Common myeloid progenitor, CD34-positive (primary cell): ENCODE data around the gene SYK.
"Not testable (repeated sequence)": the region's sequence is repeated elsewhere in the genome, so short reads cannot be mapped to it uniquely, and the experiment has no call there.

Experiments used
- CTCF ChIA-PET: fragments of 350-600 bp; sonication (Branson Sonifier 250); formaldehyde crosslinking; loops from one replicate; lab custom pipeline; 2021; ENCODE audit warnings: antibody characterized with exemption; lab: Charles Lee
- POLR2A ChIA-PET: fragments of 350-600 bp; sonication (Branson Sonifier 250); formaldehyde crosslinking; loops from one replicate; lab custom pipeline; 2021; ENCODE audit warnings: antibody characterized with exemption; lab: Charles Lee
- DNase-seq, 3 donors: peaks; one replicate each; pipeline versions ENCODE4 v3.0.0 to v3.0.0-alpha.2; 2013
- H3K27ac ChIP-seq, 2 experiments: 1 replicate in 1 of 2; 2 replicates in 1 of 2; pipeline ENCODE4 v1.7.0; 2013; ENCODE audit warnings: inconsistent platforms in 2 of 2, low read length in 2 of 2, mild to moderate bottlenecking in 2 of 2, low read depth in 1 of 2, moderate library complexity in 1 of 2; ENCODE audit not compliant: severe bottlenecking in 2 of 2, insufficient read depth in 1 of 2, poor library complexity in 1 of 2
- H3K27me3 ChIP-seq, 5 experiments: replicated peaks in 2 of 5; 1 replicate in 3 of 5; 2 replicates in 2 of 5; pipeline versions ENCODE4 v1.6.1 to v1.7.0; 2013; ENCODE audit warnings: low read length in 4 of 5, mild to moderate bottlenecking in 2 of 5, moderate library complexity in 2 of 5, inconsistent platforms in 1 of 5; ENCODE audit not compliant: insufficient read depth in 5 of 5, control insufficient read depth in 4 of 5
- H3K36me3 ChIP-seq, 4 experiments: 1 replicate in 2 of 4; 2 replicates in 2 of 4; pipeline versions ENCODE4 v1.6.1 to v1.7.0; 2013; ENCODE audit warnings: low read length in 3 of 4, control low read depth in 1 of 4, mild to moderate bottlenecking in 1 of 4; ENCODE audit not compliant: control insufficient read depth in 4 of 4, insufficient read depth in 4 of 4
- H3K4me1 ChIP-seq, 4 experiments: 1 replicate in 3 of 4; 2 replicates in 1 of 4; pipeline versions ENCODE4 v1.6.1 to v1.7.1; 2013; ENCODE audit warnings: low read length in 3 of 4, mild to moderate bottlenecking in 3 of 4, control low read depth in 1 of 4, inconsistent platforms in 1 of 4, moderate library complexity in 1 of 4; ENCODE audit not compliant: control insufficient read depth in 4 of 4, insufficient read depth in 4 of 4; ENCODE audit errors: control extremely low read depth in 1 of 4
- H3K4me3 ChIP-seq, 7 experiments: 1 replicate in 4 of 7; 2 replicates in 3 of 7; pipeline versions ENCODE4 v1.5.1 to v1.7.0; 2013; ENCODE audit warnings: mild to moderate bottlenecking in 7 of 7, low read length in 6 of 7, moderate library complexity in 6 of 7, inconsistent platforms in 2 of 7, low read depth in 2 of 7, control low read depth in 1 of 7; ENCODE audit not compliant: insufficient read depth in 4 of 7, control insufficient read depth in 1 of 7; ENCODE audit errors: extremely low read depth in 1 of 7
- H3K9me3 ChIP-seq, 5 experiments: 1 replicate in 4 of 5; 2 replicates in 1 of 5; pipeline versions ENCODE4 v1.6.1 to v1.7.1; 2013; ENCODE audit warnings: low read length in 4 of 5, mild to moderate bottlenecking in 2 of 5, inconsistent platforms in 1 of 5, low read depth in 1 of 5, moderate library complexity in 1 of 5; ENCODE audit not compliant: control insufficient read depth in 4 of 5, insufficient read depth in 2 of 5; ENCODE audit errors: control extremely low read depth in 1 of 5
- WGBS: methylation state at CpG from one replicate; pipeline ENCODE4 v1.1.5; 2013; ENCODE audit not compliant: insufficient coverage; 5-methylcytosine and 5-hydroxymethylcytosine counted together

Gene SYK

DNA sequence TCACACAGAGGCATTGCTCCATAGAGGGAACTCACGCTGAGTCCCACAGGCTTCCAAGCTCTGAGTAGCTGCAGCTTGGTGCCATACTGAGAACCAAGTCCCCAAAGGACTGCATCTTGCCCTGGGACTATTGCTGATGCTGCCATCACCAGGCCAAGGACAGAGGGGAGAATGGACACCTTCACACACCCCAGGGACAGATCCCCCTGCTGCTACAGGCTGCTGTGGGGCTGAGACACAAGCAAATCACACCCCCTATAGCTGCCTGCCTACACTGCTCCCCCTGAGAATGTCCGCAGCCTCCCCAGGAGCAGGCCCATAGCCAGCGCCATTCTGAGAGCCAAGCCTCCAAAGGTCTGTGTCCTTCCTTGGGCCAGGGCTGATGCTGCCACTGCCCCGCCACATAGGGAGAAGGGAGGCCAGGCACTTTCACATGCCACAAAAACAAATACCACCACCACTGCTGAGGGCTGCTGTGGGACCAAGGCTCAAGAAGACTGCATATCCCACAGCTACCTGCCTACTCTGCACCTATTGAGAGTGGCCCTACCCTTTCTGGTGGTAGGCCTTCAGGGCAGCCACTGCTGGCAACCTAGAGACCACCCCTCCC, 81.5 kb downstream of the SYK start:
- CTCF ChIA-PET = no interaction called here
- H3K4me1 ChIP-seq = no peaks in the 10 kb centered on the region
- H3K27me3 ChIP-seq = no peaks in the 10 kb centered on the region
- H3K27ac ChIP-seq = no peak overlapping the region
- no peak overlapping the region for H3K4me3 ChIP-seq
- 100% methylated on average over 3 of the region's 4 CpGs for WGBS
- DNase-seq = no peak
- H3K9me3 ChIP-seq = peaks cover 0 to 3% (median 0%) of the 10 kb centered on the region in 5 experiments
- peaks cover 36 to 81% (median 59%) of the 10 kb centered on the region in 4 experiments for H3K36me3 ChIP-seq
- POLR2A ChIA-PET = interaction anchor here (1.0 kb wide), 1 partner anchor 24 kb away, joined by 3 read pairs; no protein-coding TSS in a partner anchor

DNA sequence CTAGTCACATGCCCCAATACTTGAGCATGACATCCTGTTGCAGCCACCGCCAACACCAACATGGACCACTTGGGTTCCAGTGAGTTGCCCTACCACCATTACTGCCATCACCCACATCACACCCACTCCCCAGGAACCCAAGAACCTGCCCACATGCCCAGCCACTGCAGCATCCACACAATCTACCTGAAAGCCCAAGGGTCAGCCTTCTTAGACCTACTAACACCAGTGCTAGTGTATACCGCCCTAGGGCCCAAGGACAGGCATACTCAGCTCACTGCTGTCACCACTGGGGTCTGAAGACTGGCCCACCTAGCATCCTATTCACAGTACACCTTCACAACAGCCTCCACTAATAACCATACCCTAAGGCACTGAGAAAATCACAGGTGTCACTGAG, 82.0 kb downstream of the SYK start:
- peaks cover 0 to 3% (median 0%) of the 10 kb centered on the region in 5 experiments for H3K9me3 ChIP-seq
- POLR2A ChIA-PET = no interaction called here
- H3K27ac ChIP-seq = no peak overlapping the region
- CTCF ChIA-PET = no interaction called here
- peak in 1 of 3 donors; percentile 26 for DNase-seq
- peaks cover 35 to 81% (median 56%) of the 10 kb centered on the region in 4 experiments for H3K36me3 ChIP-seq
- H3K4me1 ChIP-seq = no peaks in the 10 kb centered on the region
- 100% methylated on average over 1 of the region's 2 CpGs for WGBS
- H3K4me3 ChIP-seq = no peak overlapping the region
- no peaks in the 10 kb centered on the region for H3K27me3 ChIP-seq

DNA sequence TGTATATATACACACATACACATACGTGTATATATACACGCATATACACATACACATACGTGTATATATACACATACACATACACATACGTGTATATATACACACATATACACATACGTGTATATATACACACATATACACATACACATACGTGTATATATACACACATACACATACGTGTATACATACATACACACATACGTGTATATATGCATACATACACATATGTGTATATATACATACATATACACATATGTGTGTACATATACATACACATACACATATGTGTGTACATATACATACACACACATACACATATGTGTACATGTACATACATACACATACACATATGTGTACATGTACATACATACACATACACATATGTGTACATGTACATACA, 82.6 kb downstream of the SYK start:
- WGBS = 75% methylated on average over 5 of the region's 8 CpGs
- DNase-seq = peak in 2 of 3 donors; percentile 10 to 21
- H3K27ac ChIP-seq = no peak overlapping the region
- CTCF ChIA-PET = no interaction called here
- no peaks in the 10 kb centered on the region for H3K4me1 ChIP-seq
- H3K9me3 ChIP-seq = peaks cover 0 to 3% (median 0%) of the 10 kb centered on the region in 5 experiments
- H3K4me3 ChIP-seq = no peak overlapping the region
- POLR2A ChIA-PET = no interaction called here
- peaks cover 36 to 81% (median 57%) of the 10 kb centered on the region in 4 experiments for H3K36me3 ChIP-seq
- no peaks in the 10 kb centered on the region for H3K27me3 ChIP-seq

DNA sequence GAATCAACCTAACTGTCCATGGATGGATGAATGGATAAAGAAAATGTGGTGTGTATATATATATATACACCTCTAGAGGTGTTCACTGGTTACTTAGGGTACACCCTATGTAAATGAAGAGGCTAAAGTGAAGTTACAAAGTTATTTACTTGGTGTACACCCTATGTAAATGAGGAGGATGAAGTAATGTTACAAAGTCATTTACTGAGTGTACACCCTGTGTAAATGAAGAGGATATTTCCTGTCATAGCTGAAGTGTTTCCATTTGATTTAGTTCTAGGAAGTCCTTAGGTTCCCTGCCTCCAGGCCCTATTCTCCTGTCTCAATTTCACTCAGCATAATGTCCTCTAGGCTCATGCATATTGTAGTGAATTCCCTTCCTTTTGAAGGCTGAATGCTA, 85.2 kb downstream of the SYK start:
- H3K27me3 ChIP-seq, POLR2A ChIA-PET, CTCF ChIA-PET, H3K27ac ChIP-seq, DNase-seq, H3K9me3 ChIP-seq, H3K4me1 ChIP-seq, H3K4me3 ChIP-seq: not testable (repeated sequence)
- peaks cover 37 to 82% (median 56%) of the 10 kb centered on the region in 4 experiments for H3K36me3 ChIP-seq

DNA sequence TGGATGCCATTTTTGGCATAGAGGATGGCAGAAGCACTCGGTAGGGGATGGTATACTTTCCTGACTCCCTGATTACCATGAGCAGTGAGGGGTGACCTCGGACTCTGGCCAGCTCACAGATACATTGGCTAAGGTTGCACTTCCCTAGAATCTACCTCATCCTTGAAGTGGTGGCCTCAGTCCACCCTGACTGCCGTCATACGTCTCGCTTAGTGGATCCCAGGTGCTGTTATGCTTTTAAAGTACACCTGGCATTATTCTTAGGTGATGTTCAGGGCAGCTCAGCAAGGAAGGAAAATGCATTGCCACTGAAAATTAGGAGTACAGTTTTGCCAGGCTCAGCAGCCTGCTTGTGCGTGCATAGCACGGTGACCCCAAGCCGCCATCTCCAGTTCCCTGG, 87.3 kb downstream of the SYK start:
- Histone ChIP-seq H3K36me3 (peaks cover 28 to 82% (median 53%) of the 10 kb centered on the region in 4 experiments), H3K9me3 (no peaks in the 10 kb centered on the region), H3K4me3 (no peak overlapping the region), H3K4me1 (no peaks in the 10 kb centered on the region), H3K27me3 (no peaks in the 10 kb centered on the region), H3K27ac (no peak overlapping the region)
- ChIA-PET CTCF (interaction anchor here (1.4 kb wide), 1 partner anchor 18 kb away, joined by 3 read pairs; no protein-coding TSS in a partner anchor), POLR2A (no interaction called here)
- 98% methylated on average over 8 of the region's 8 CpGs for WGBS
- DNase-seq = no peak

DNA sequence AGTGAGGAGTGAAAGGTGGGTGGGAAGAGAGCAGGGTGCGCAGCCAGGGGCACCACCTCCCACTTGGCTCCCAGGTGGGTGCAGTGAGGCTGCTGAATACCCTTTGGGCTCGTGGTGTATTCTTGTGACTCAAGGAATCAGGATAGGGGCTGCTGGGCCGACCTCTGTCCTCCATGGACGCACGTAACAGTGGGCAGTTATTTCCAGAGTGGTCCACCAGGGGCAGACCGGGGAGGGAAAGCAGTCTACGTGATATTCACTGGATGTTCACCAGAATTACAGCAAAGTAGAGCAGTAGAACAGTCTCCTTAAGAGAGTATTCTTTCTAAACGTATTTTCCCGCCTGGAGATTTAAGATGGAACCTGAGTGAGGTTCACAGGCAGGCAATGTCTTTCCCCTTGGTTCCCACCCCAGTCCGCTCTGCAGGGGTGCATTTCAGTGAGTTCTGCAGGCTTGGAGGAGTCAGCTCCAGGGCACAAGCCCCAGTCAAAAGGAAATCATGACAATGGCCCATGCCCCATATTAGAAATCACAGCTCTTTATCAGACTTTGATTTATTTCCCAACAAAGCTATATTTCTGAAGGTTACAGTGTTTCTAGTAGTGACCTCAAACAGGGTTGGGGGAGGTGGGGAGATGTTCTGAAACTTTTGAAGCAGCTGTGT, 88.7 kb downstream of the SYK start:
- ChIA-PET POLR2A (no interaction called here), CTCF (interaction anchor here (1.2 kb wide), 1 partner anchor 792 kb away, joined by 3 read pairs; no protein-coding TSS in a partner anchor)
- H3K36me3 ChIP-seq = peaks cover 28 to 90% (median 60%) of the 10 kb centered on the region in 4 experiments
- H3K4me1 ChIP-seq = no peaks in the 10 kb centered on the region
- H3K27ac ChIP-seq = no peak overlapping the region
- 97% methylated on average over 9 of the region's 10 CpGs for WGBS
- H3K27me3 ChIP-seq = no peaks in the 10 kb centered on the region
- H3K9me3 ChIP-seq = no peaks in the 10 kb centered on the region
- H3K4me3 ChIP-seq = no peak overlapping the region
- no peak for DNase-seq
